ENCODE results near the gene SYS1. TPM values are rescaled to one million over a fixed set of nuclear protein-coding genes. Genes with fewer than 3 reads are reported as not detected.
A peak's percentile ranks its signal among the peaks of the same experiment; 100 is the strongest.

Gene SYS1
- 13.0 and 21.9 TPM in 2 replicates for total RNA-seq (2014; rRNA removed; shearing (Covaris generic))

- DNase-seq (ENCODE audit: low spot score), result peak; percentile 99
- in situ Hi-C loops (cut with HindIII; ENCODE audit: low sequenced_read_pairs), result no loop called here
These were observed at the start of gene SYS1 for GRCh38 chr20:45362804-45363610. Gene SYS1 (plus strand): TSS chr20:45363156. CDS start chr20:45363532, 376 bp downstream.

GRCh38 chr20:45313943-45314342, 49.0 kb upstream of the SYS1 start:
- in situ Hi-C loops (cut with HindIII; ENCODE audit: low sequenced_read_pairs), result loop anchor here (25.0 kb wide), 2 partner anchors 173 to 448 kb away; no protein-coding TSS in a partner anchor
- no peak for DNase-seq (ENCODE audit: low spot score)

- no peak for DNase-seq (ENCODE audit: low spot score)
- in situ Hi-C loops (cut with HindIII; ENCODE audit: low sequenced_read_pairs), result loop anchor here (25.0 kb wide), 2 partner anchors 172 to 447 kb away; no protein-coding TSS in a partner anchor
These were observed 47.3 kb upstream of the SYS1 start for GRCh38 chr20:45315672-45316071.

- no peak for DNase-seq (ENCODE audit: low spot score)
- in situ Hi-C loops (cut with HindIII; ENCODE audit: low sequenced_read_pairs), result loop anchor here (25.0 kb wide), 2 partner anchors 171 to 446 kb away; no protein-coding TSS in a partner anchor
These were observed 46.5 kb upstream of the SYS1 start for GRCh38 chr20:45316150-45317080.

- in situ Hi-C loops (cut with HindIII; ENCODE audit: low sequenced_read_pairs), result loop anchor here (25.0 kb wide), 2 partner anchors 169 to 444 kb away; no protein-coding TSS in a partner anchor
- no peak for DNase-seq (ENCODE audit: low spot score)
These were observed 45.1 kb upstream of the SYS1 start for GRCh38 chr20:45317826-45318225.

- in situ Hi-C loops (cut with HindIII; ENCODE audit: low sequenced_read_pairs), result loop anchor here (25.0 kb wide), 2 partner anchors 169 to 444 kb away; no protein-coding TSS in a partner anchor
- no peak for DNase-seq (ENCODE audit: low spot score)
These were observed 44.5 kb upstream of the SYS1 start for GRCh38 chr20:45318386-45318939.

- no peak for DNase-seq (ENCODE audit: low spot score)
- in situ Hi-C loops (cut with HindIII; ENCODE audit: low sequenced_read_pairs), result loop anchor here (25.0 kb wide), 2 partner anchors 168 to 443 kb away; no protein-coding TSS in a partner anchor
These were observed 44.0 kb upstream of the SYS1 start for GRCh38 chr20:45318948-45319347.

- no peak for DNase-seq (ENCODE audit: low spot score)
- in situ Hi-C loops (cut with HindIII; ENCODE audit: low sequenced_read_pairs), result loop anchor here (25.0 kb wide), 2 partner anchors 166 to 441 kb away; no protein-coding TSS in a partner anchor
These were observed 41.9 kb upstream of the SYS1 start for GRCh38 chr20:45320948-45321595.

GRCh38 chr20:45322952-45323383, 40.0 kb upstream of the SYS1 start:
- peak; percentile 80 for DNase-seq (ENCODE audit: low spot score)
- in situ Hi-C loops (cut with HindIII; ENCODE audit: low sequenced_read_pairs), result loop anchor here (25.0 kb wide), 2 partner anchors 164 to 439 kb away; no protein-coding TSS in a partner anchor

GRCh38 chr20:45323731-45324130, 39.2 kb upstream of the SYS1 start:
- in situ Hi-C loops (cut with HindIII; ENCODE audit: low sequenced_read_pairs), result loop anchor here (25.0 kb wide), 2 partner anchors 164 to 439 kb away; no protein-coding TSS in a partner anchor
- DNase-seq (ENCODE audit: low spot score), result no peak

- no peak for DNase-seq (ENCODE audit: low spot score)
- in situ Hi-C loops (cut with HindIII; ENCODE audit: low sequenced_read_pairs), result no loop called here
These were observed 37.6 kb upstream of the SYS1 start for GRCh38 chr20:45325371-45325770.

GRCh38 chr20:45328451-45328850, 34.5 kb upstream of the SYS1 start:
- in situ Hi-C loops (cut with HindIII; ENCODE audit: low sequenced_read_pairs), result no loop called here
- DNase-seq (ENCODE audit: low spot score), result peak; percentile 88

- DNase-seq (ENCODE audit: low spot score), result no peak
- in situ Hi-C loops (cut with HindIII; ENCODE audit: low sequenced_read_pairs), result no loop called here
These were observed 33.2 kb upstream of the SYS1 start for GRCh38 chr20:45329497-45330319.

- in situ Hi-C loops (cut with HindIII; ENCODE audit: low sequenced_read_pairs), result no loop called here
- peak; percentile 91 for DNase-seq (ENCODE audit: low spot score)
These were observed 32.5 kb upstream of the SYS1 start for GRCh38 chr20:45330476-45330875.

- in situ Hi-C loops (cut with HindIII; ENCODE audit: low sequenced_read_pairs), result no loop called here
- DNase-seq (ENCODE audit: low spot score), result no peak
These were observed 26.2 kb upstream of the SYS1 start for GRCh38 chr20:45336530-45337366.

- in situ Hi-C loops (cut with HindIII; ENCODE audit: low sequenced_read_pairs), result no loop called here
- DNase-seq (ENCODE audit: low spot score), result no peak
These were observed 25.4 kb upstream of the SYS1 start for GRCh38 chr20:45337367-45338120.

Data from G401 (cell line).